Keratinocyte (primary cell): ENCODE results near the gene CATSPERZ. TPM values are rescaled to one million over a fixed set of nuclear protein-coding genes. Genes with fewer than 3 reads are reported as not detected.
A peak's percentile ranks its signal among the peaks of the same experiment; 100 is the strongest.
"Not testable (repeated sequence)": the region's sequence is repeated elsewhere in the genome, so short reads cannot be mapped to it uniquely, and the experiment has no call there.

Experiments used
- DNase-seq: peaks from one replicate; pipeline ENCODE4 v3.0.0-alpha.2; 2011; ENCODE audit warnings: low read depth, missing footprints, low spot score
- FAIRE-seq: peaks from 2 replicates; lab custom pipeline; 2011; peaks lifted over from hg19 to GRCh38; lab: Jason Lieb, UNC
- H2AFZ ChIP-seq: 2 replicates; pipeline ENCODE4 v1.6.0; 2012; ENCODE audit warnings: low read length, control low read depth, inconsistent platforms; ENCODE audit not compliant: control insufficient read depth
- H3K27ac ChIP-seq: 2 replicates; pipeline ENCODE4 v1.5.1; 2011; ENCODE audit warnings: low read length; ENCODE audit not compliant: control insufficient read depth, insufficient read depth
- H3K27me3 ChIP-seq: 3 replicates; pipeline ENCODE4 v1.6.0; 2011; ENCODE audit warnings: low read length; ENCODE audit not compliant: control insufficient read depth, insufficient read depth; ENCODE audit errors: extremely low read depth
- H3K36me3 ChIP-seq, 2 experiments: 2 replicates in 1 of 2; 3 replicates in 1 of 2; pipeline ENCODE4 v1.5.1; 2011; ENCODE audit warnings: low read length in 2 of 2, mild to moderate bottlenecking in 1 of 2; ENCODE audit not compliant: control insufficient read depth in 2 of 2, insufficient read depth in 2 of 2; ENCODE audit errors: extremely low read depth in 1 of 2
- H3K4me1 ChIP-seq: 3 replicates; pipeline ENCODE4 v1.5.1; 2011; ENCODE audit warnings: low read length; ENCODE audit not compliant: control insufficient read depth, insufficient read depth; ENCODE audit errors: extremely low read depth
- H3K4me2 ChIP-seq: 3 replicates; pipeline ENCODE4 v1.6.0; 2011; ENCODE audit warnings: low read depth, low read length; ENCODE audit not compliant: control insufficient read depth, insufficient read depth; ENCODE audit errors: extremely low read depth
- H3K4me3 ChIP-seq, 3 experiments: fragments of 200-600 bp in 1 of 3; sonication (generic) in 1 of 3; 2 replicates in 2 of 3; 3 replicates in 1 of 3; pipeline ENCODE4 v1.5.1; 2011 to 2016; ENCODE audit warnings: low read length in 3 of 3, mild to moderate bottlenecking in 3 of 3, control low read depth in 2 of 3, inconsistent platforms in 1 of 3, low read depth in 1 of 3, mixed read lengths in 1 of 3, mixed run types in 1 of 3, moderate library complexity in 1 of 3; ENCODE audit not compliant: control insufficient read depth in 2 of 3, insufficient read depth in 2 of 3; ENCODE audit errors: extremely low read depth in 1 of 3
- H3K79me2 ChIP-seq: 2 replicates; pipeline ENCODE4 v1.6.0; 2012; ENCODE audit warnings: low read length; ENCODE audit not compliant: control insufficient read depth, insufficient read depth
- H3K9ac ChIP-seq: 3 replicates; pipeline ENCODE4 v1.6.0; 2011; ENCODE audit warnings: low read length; ENCODE audit not compliant: control insufficient read depth, insufficient read depth; ENCODE audit errors: extremely low read depth
- H3K9me1 ChIP-seq: 3 replicates; pipeline ENCODE4 v1.6.0; 2011; ENCODE audit warnings: low read length; ENCODE audit not compliant: control insufficient read depth, insufficient read depth; ENCODE audit errors: extremely low read depth
- H3K9me3 ChIP-seq: 2 replicates; pipeline ENCODE4 v1.5.1; 2012; ENCODE audit warnings: low read depth, low read length; ENCODE audit not compliant: control insufficient read depth
- H4K20me1 ChIP-seq: 3 replicates; pipeline ENCODE4 v1.6.0; 2011; ENCODE audit warnings: low read length; ENCODE audit not compliant: control insufficient read depth, insufficient read depth; ENCODE audit errors: extremely low read depth
- EZH2 ChIP-seq: IDR thresholded peaks from one replicate; pipeline ENCODE4 v1.6.1; 2012; ENCODE audit warnings: inconsistent platforms, mild to moderate bottlenecking, low read length, moderate library complexity
- dilution Hi-C: fragments of 300-500 bp; cut with MboI; formaldehyde crosslinking; loops from one replicate; pipeline ENCODE4 v1.7.0; 2020; ENCODE audit warnings: low sequenced_read_pairs; ENCODE audit not compliant: extremely low pct_ligation_motif_present
- polyA plus RNA-seq, 5 experiments: library from polyadenylated mRNA; depleted of rRNA in 3 of 5; stranded (reverse) in 3 of 5; stranded (forward) in 1 of 5; unstranded in 1 of 5; fragments of >200 nt; gene quantifications; 1 replicate in 1 of 5; 2 replicates in 3 of 5; 3 replicates in 1 of 5; pipeline versions ENCODE4 v1.2.1 to v1.2.3, GENCODE V29; 2011 to 2012; ENCODE audit warnings: missing spikeins in 2 of 5, low read depth in 1 of 5, low replicate concordance in 1 of 5
- TF ChIP-seq, protein P1 (sequence below), 3 experiments: IDR thresholded peaks in 1 of 3; conservative IDR thresholded peaks in 1 of 3; optimal IDR thresholded peaks in 1 of 3; 2 replicates in 2 of 3; 3 replicates in 1 of 3; pipeline versions ENCODE3 to v1.5.1; 2011; ENCODE audit warnings: low read length in 3 of 3, mild to moderate bottlenecking in 3 of 3, moderate library complexity in 2 of 3, control low read depth in 1 of 3, inconsistent platforms in 1 of 3; ENCODE audit not compliant: insufficient read depth in 2 of 3; ENCODE audit errors: extremely low read depth in 1 of 3

Gene CATSPERZ
- polyA plus RNA-seq, 1 donor (not counting 4 experiments of a cell fraction or from before 2014, with no cell fraction given), result 0.29 TPM

DNA sequence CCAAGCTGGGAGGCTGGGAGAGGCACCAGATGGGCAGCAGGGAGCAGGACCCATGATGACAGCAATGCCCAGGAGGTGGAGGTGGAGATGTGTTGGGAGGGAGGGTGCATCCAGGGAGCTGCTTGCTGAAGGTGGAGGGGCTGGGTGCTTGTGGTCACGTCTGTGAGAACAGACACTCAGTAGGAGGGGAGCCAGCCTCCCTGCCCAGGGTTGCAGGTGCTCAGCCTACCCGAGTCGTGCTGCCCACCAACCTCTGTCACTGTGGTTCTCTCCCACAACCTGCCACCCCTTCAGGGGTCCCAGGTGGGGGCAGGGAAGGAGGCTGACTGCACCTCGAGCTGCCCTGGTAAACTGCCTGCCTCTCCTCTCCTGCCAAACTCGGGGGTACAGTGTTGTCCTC, 23.2 kb downstream of the CATSPERZ start:
- Histone ChIP-seq H3K4me1 (peaks cover 62% of the 10 kb centered on the region), H3K9me1 (peaks cover 2% of the 10 kb centered on the region), H3K27me3 (no peaks in the 10 kb centered on the region), H3K36me3 (peaks cover 19 to 21% of the 10 kb centered on the region in 2 experiments), H3K27ac (peak overlapping the region; percentile 72), H3K79me2 (peaks cover 21% of the 10 kb centered on the region), H3K9ac (no peak overlapping the region), H3K4me3 (no peak overlapping the region), H3K4me2 (no peak overlapping the region), H4K20me1 (no peaks in the 10 kb centered on the region), H2AFZ (no peak overlapping the region), H3K9me3 (no peaks in the 10 kb centered on the region)
- TF ChIP-seq, protein P1, sequence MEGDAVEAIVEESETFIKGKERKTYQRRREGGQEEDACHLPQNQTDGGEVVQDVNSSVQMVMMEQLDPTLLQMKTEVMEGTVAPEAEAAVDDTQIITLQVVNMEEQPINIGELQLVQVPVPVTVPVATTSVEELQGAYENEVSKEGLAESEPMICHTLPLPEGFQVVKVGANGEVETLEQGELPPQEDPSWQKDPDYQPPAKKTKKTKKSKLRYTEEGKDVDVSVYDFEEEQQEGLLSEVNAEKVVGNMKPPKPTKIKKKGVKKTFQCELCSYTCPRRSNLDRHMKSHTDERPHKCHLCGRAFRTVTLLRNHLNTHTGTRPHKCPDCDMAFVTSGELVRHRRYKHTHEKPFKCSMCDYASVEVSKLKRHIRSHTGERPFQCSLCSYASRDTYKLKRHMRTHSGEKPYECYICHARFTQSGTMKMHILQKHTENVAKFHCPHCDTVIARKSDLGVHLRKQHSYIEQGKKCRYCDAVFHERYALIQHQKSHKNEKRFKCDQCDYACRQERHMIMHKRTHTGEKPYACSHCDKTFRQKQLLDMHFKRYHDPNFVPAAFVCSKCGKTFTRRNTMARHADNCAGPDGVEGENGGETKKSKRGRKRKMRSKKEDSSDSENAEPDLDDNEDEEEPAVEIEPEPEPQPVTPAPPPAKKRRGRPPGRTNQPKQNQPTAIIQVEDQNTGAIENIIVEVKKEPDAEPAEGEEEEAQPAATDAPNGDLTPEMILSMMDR (optimal IDR thresholded peaks at IDR 0.05 in 1 of 3, IDR thresholded peaks at IDR 0.05 in 1 of 3, conservative IDR thresholded peaks at IDR 0.05 in 1 of 3; ENCODE audit: extremely low read depth in 1 of 3, insufficient read depth in 2 of 3, low read length in 3 of 3), result no peak
- TF ChIP-seq EZH2, result no peak
- DNase-seq, result no peak
- no peak for FAIRE-seq
- dilution Hi-C loops, result no loop called here

DNA sequence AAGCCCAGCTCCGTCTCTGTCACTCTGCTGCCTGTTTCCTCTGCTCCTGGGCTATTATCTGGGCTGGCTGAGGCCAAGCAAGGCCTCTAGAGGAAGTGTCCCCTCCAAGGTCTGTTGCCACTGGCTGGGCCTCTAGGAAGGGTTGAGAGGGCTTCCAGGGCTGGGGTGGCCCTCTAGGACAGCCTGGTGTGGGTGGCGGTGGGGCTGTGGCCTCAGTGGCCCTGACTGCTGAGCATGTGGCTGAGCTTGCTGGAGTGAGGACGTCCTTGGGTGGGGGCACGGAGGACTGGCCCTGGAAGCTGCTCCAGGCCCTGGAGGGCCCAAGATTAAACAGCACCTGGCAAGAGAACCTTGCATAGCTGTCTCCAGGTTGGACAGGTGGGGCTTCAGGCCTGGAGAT, 23.8 kb downstream of the CATSPERZ start:
- dilution Hi-C loops, DNase-seq, H2AFZ ChIP-seq, H4K20me1 ChIP-seq, H3K4me3 ChIP-seq, FAIRE-seq, H3K27me3 ChIP-seq, H3K9me1 ChIP-seq, H3K9me3 ChIP-seq: not testable (repeated sequence)
- H3K9ac ChIP-seq, result peak overlapping the region; percentile 33
- peaks cover 19% of the 10 kb centered on the region for H3K79me2 ChIP-seq
- H3K27ac ChIP-seq, result peak overlapping the region; percentile 72
- H3K4me2 ChIP-seq, result peak overlapping the region; percentile 27
- peaks cover 19 to 21% of the 10 kb centered on the region in 2 experiments for H3K36me3 ChIP-seq
- peaks cover 60% of the 10 kb centered on the region for H3K4me1 ChIP-seq
